WERI-Rb-1 (cell line): ENCODE measurements around the gene SGO1.

Source experiments
- DNase-seq: peaks from one replicate; pipeline ENCODE4 v3.0.0-alpha.2; 2020
- H3K27ac ChIP-seq: fragments of 250-450 bp; sonication (Bioruptor Pico); 2 replicates; pipeline ENCODE4 v1.5.1; 2020; ENCODE audit warnings: mild to moderate bottlenecking, moderate library complexity
- H3K27me3 ChIP-seq: fragments of 250-450 bp; sonication (Bioruptor Pico); 2 replicates; pipeline ENCODE4 v1.5.1; 2021; ENCODE audit warnings: mild to moderate bottlenecking, low read depth, moderate library complexity; ENCODE audit not compliant: insufficient read depth, severe bottlenecking
- H3K36me3 ChIP-seq: fragments of 250-450 bp; sonication (Bioruptor Pico); 2 replicates; pipeline ENCODE4 v1.5.1; 2020; ENCODE audit warnings: mild to moderate bottlenecking, moderate library complexity
- H3K4me3 ChIP-seq: 2 replicates; pipeline ENCODE4 v1.5.1; 2011; ENCODE audit warnings: low read depth, mild to moderate bottlenecking, control low read depth, low read length
- H3K9me3 ChIP-seq: fragments of 250-450 bp; sonication (Bioruptor Pico); 2 replicates; pipeline ENCODE4 v1.5.1; 2021; ENCODE audit warnings: mild to moderate bottlenecking, moderate library complexity; ENCODE audit not compliant: severe bottlenecking
- TF ChIP-seq, protein P1 (sequence below): IDR thresholded peaks from 2 replicates; pipeline ENCODE4 v1.5.1; 2011; ENCODE audit warnings: low read depth, mild to moderate bottlenecking, control low read depth, inconsistent platforms, low read length

Gene SGO1

DNA sequence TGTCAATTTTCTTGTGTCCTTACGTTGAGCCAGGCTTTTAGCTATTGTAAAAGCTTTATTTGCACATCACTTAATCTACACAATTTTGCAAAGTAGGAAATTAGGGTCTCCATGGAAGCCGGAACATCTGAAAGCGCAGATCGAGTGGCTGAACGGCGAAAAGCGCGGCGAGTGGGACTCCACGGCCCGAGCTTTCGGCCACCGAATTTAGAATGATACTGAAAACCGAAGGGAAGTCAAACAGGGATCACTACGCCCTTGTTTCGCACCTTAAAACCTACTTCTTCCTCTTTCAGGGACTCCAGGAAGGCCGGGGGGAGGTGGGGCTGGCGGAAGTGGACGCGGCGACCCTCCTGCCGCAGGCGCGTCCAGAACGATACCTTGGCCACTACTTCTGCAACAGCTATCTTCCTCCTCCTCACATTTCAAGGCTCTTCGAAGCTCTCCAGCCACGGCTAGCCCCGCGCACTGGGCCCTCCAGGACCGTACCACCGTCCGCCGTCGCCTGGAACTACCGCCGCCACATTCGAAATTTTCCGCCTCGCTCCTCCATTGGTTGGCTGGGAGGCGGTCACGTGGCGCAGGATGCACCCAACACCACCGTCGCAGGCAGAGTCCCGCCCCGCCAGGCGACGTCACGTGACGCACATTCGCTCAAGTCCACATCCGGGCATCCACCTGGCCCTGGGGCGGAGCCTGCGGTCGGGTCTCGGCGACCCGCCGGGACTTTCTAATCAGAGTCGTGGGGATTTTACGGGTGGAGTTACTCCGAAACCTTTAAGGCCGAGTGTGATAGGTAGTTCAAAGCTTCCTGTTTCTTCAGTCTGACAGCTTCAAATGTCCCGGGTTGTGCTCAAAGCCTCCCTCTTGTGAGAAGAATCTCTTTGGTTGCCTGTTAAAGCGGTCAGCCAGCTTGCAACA is at the start of gene SGO1:
Gene SGO1, minus strand, starts transcription at position 528 of the 921 bp plus-strand sequence. CDS start 2,179 bp downstream, outside the sequence.
- peak within 1 kb of the TSS; percentile 65 for H3K4me3 ChIP-seq
- peaks cover 39% of the 10 kb centered on the region for H3K36me3 ChIP-seq
- H3K9me3 ChIP-seq: no peaks in the 10 kb centered on the region
- DNase-seq: peak; percentile 98
- TF ChIP-seq, protein P1, sequence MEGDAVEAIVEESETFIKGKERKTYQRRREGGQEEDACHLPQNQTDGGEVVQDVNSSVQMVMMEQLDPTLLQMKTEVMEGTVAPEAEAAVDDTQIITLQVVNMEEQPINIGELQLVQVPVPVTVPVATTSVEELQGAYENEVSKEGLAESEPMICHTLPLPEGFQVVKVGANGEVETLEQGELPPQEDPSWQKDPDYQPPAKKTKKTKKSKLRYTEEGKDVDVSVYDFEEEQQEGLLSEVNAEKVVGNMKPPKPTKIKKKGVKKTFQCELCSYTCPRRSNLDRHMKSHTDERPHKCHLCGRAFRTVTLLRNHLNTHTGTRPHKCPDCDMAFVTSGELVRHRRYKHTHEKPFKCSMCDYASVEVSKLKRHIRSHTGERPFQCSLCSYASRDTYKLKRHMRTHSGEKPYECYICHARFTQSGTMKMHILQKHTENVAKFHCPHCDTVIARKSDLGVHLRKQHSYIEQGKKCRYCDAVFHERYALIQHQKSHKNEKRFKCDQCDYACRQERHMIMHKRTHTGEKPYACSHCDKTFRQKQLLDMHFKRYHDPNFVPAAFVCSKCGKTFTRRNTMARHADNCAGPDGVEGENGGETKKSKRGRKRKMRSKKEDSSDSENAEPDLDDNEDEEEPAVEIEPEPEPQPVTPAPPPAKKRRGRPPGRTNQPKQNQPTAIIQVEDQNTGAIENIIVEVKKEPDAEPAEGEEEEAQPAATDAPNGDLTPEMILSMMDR: no peak
- H3K27me3 ChIP-seq: no peaks in the 10 kb centered on the region
- peak within 1 kb of the TSS; percentile 97 for H3K27ac ChIP-seq

DNA sequence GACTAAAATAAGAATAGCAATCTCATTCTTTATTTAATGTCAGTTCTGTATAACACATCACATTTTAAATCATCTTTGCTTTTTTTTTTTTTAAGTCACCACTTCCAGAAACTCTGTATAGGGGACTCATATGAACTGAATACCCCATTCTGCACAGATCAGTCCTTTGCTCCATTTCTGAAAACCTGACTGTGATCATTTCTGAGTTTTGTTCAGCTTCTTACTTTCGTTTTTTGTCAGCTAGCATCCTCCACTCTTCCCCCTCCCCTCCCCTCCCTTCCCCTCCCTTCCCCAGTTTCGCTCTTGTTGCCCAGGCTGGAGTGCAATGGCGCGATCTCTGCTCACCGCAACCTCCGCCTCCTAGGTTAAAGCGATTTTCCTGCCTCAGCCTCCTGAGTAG is 49.8 kb upstream of the SGO1 start:
- no peak overlapping the region for H3K27ac ChIP-seq
- no peaks in the 10 kb centered on the region for H3K27me3 ChIP-seq
- DNase-seq: no peak
- no peak overlapping the region for H3K4me3 ChIP-seq
- TF ChIP-seq, protein P1: no peak
- H3K36me3 ChIP-seq: no peaks in the 10 kb centered on the region
- no peaks in the 10 kb centered on the region for H3K9me3 ChIP-seq

DNA sequence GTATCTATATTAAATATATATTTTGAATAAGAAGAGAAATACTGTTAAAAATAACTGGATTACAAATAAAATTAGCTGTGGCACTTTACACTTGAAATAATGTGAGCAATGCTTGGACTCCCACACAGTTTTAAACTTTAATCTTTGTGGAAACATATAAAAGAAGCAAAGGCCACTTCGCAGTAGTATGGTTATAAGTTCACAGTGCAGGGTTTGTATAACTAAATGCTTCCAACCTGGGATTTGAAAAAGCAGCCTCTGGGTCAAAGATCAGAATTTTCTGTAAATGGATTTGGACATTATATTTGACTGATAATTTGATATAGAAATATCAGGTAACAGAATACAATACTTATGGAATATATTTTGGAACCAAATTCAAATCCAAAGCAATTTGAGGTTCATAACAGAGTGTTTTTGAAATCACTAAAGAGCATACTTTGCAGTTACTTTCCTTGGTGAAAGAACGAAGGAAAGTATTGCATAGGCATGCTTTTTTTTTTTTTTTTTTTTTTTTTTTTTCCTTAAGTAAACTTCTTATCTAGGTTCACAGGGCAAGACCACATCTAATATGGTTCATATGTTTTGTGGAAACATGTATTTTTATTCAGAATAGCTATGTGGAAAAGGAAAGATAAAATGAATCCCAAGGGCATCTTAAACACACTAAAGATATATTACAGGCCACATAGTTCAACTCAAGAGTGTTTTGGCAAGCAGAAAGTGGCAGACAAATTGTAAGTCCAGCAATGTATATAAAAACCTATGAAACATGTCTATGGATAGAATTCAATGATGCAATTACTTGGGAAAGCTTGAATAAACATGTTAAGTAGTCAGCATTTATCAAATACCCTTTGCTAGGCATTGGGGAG is 47.1 kb upstream of the SGO1 start:
- no peak overlapping the region for H3K4me3 ChIP-seq
- TF ChIP-seq, protein P1: no peak
- no peak for DNase-seq
- H3K27me3 ChIP-seq: no peaks in the 10 kb centered on the region
- H3K9me3 ChIP-seq: no peaks in the 10 kb centered on the region
- no peaks in the 10 kb centered on the region for H3K36me3 ChIP-seq
- H3K27ac ChIP-seq: no peak overlapping the region

GRCh38 chr3:20230954-20231353 is 44.9 kb upstream of the SGO1 start:
- Histone ChIP-seq H3K27me3 (no peaks in the 10 kb centered on the region), H3K27ac (no peak overlapping the region), H3K9me3 (no peaks in the 10 kb centered on the region), H3K36me3 (no peaks in the 10 kb centered on the region), H3K4me3 (no peak overlapping the region)
- TF ChIP-seq, protein P1: no peak
- no peak for DNase-seq

DNA sequence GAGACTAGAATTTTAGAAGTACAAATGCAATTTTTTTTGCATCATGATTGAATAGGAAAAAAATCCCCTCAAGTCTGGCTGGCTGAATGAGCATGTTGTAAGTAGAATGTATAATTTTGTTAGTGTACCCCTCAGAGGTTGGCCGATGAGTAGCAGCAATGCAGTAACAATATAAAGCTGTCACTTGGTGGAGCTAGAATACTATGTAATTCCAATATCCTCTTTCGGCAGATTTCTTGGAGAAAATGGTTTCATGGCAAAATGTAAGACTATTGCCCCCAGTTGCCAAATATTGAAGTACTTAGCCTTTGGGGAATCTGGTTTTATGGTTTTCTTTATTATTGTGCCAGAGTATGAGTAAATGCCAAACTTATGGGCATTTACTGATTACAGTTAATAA is 39.8 kb upstream of the SGO1 start:
- Histone ChIP-seq H3K9me3 (no peaks in the 10 kb centered on the region), H3K36me3 (no peaks in the 10 kb centered on the region), H3K27me3 (no peaks in the 10 kb centered on the region), H3K4me3 (no peak overlapping the region), H3K27ac (no peak overlapping the region)
- no peak for DNase-seq
- TF ChIP-seq, protein P1: peak; percentile 33; the same call in 1 of the 2 replicates
